Fibroblast of lung (primary cell): ENCODE measurements around the gene DDX49. TPM values are rescaled to one million over a fixed set of nuclear protein-coding genes. Genes with fewer than 3 reads are reported as not detected.

Experiments
- DNase-seq, 2 donors: peaks; one replicate each; pipeline versions ENCODE4 v3.0.0 to v3.0.0-alpha.2; 2010; ENCODE audit warnings: low read depth in 2 of 2
- H2AFZ ChIP-seq: 2 replicates; pipeline ENCODE4 v1.5.1; 2012; ENCODE audit warnings: low read length, control low read depth, inconsistent platforms
- H3K27ac ChIP-seq: 2 replicates; pipeline ENCODE4 v1.5.1; 2011; ENCODE audit warnings: low read length, control low read depth; ENCODE audit not compliant: insufficient read depth
- H3K27me3 ChIP-seq: 2 replicates; pipeline ENCODE4 v1.5.1; 2011; ENCODE audit warnings: mild to moderate bottlenecking, low read length; ENCODE audit not compliant: control insufficient read depth, insufficient read depth
- H3K36me3 ChIP-seq: 2 replicates; pipeline ENCODE4 v1.5.1; 2011; ENCODE audit warnings: low read length; ENCODE audit not compliant: control insufficient read depth, insufficient read depth
- H3K4me1 ChIP-seq: 2 replicates; pipeline ENCODE4 v1.5.1; 2011; ENCODE audit warnings: low read length; ENCODE audit not compliant: control insufficient read depth, insufficient read depth; ENCODE audit errors: extremely low read depth
- H3K4me2 ChIP-seq: 2 replicates; pipeline ENCODE4 v1.5.1; 2011; ENCODE audit warnings: low read length, control low read depth; ENCODE audit not compliant: insufficient read depth; ENCODE audit errors: extremely low read depth
- H3K4me3 ChIP-seq, 4 experiments: fragments of 200-600 bp in 1 of 4; sonication (generic) in 1 of 4; replicated peaks in 1 of 4; 2 replicates each; pipeline ENCODE4 v1.5.1; 2011 to 2016; ENCODE audit warnings: low read length in 4 of 4, low read depth in 3 of 4, mild to moderate bottlenecking in 3 of 4, control low read depth in 2 of 4, inconsistent platforms in 1 of 4, mixed read lengths in 1 of 4; ENCODE audit not compliant: insufficient read depth in 1 of 4; ENCODE audit errors: control extremely low read depth in 1 of 4
- H3K79me2 ChIP-seq: 2 replicates; pipeline ENCODE4 v1.5.1; 2012; ENCODE audit warnings: mild to moderate bottlenecking, low read length, inconsistent platforms; ENCODE audit not compliant: control insufficient read depth, insufficient read depth
- H3K9ac ChIP-seq: 2 replicates; pipeline ENCODE4 v1.5.1; 2011; ENCODE audit warnings: mild to moderate bottlenecking, low read length, control low read depth; ENCODE audit not compliant: insufficient read depth
- H3K9me3 ChIP-seq: 2 replicates; pipeline ENCODE4 v1.5.1; 2012; ENCODE audit warnings: low read depth, low read length; ENCODE audit not compliant: control insufficient read depth, insufficient read depth
- H4K20me1 ChIP-seq: 2 replicates; pipeline ENCODE4 v1.5.1; 2011; ENCODE audit warnings: low read length; ENCODE audit not compliant: control insufficient read depth, insufficient read depth; ENCODE audit errors: extremely low read depth
- EZH2 ChIP-seq: IDR thresholded peaks from 2 replicates; pipeline ENCODE4 v1.5.1; 2012; ENCODE audit warnings: low read length, control low read depth, mild to moderate bottlenecking; ENCODE audit errors: missing control alignments
- polyA plus RNA-seq, 2 donors: library from polyadenylated mRNA; depleted of rRNA in 1 of 2; stranded (reverse) in 1 of 2; unstranded in 1 of 2; fragments of >200 nt; gene quantifications; 2 replicates each; pipeline ENCODE4 v1.2.1, GENCODE V29; 2011 to 2012; ENCODE audit warnings: missing spikeins in 1 of 2
- total RNA-seq: library from RNA; depleted of rRNA; stranded (reverse); fragments of >200 nt; gene quantifications from 2 replicates; pipeline ENCODE4 v1.2.1, GENCODE V29; 2014
- TF ChIP-seq, protein P1 (sequence below), 2 donors: IDR thresholded peaks in 1 of 2; conservative IDR thresholded peaks in 1 of 2; 1 replicate in 1 of 2; 2 replicates in 1 of 2; pipeline ENCODE4 v1.5.1; 2011 to 2012; ENCODE audit warnings: low read length in 2 of 2, control low read depth in 1 of 2, inconsistent platforms in 1 of 2, low read depth in 1 of 2, mild to moderate bottlenecking in 1 of 2

DDX49 gene
- total and polyA plus RNA-seq, 2 donors (not counting 1 experiment from before 2014, with no cell fraction given) = 25.3 to 56.3 TPM

DNA sequence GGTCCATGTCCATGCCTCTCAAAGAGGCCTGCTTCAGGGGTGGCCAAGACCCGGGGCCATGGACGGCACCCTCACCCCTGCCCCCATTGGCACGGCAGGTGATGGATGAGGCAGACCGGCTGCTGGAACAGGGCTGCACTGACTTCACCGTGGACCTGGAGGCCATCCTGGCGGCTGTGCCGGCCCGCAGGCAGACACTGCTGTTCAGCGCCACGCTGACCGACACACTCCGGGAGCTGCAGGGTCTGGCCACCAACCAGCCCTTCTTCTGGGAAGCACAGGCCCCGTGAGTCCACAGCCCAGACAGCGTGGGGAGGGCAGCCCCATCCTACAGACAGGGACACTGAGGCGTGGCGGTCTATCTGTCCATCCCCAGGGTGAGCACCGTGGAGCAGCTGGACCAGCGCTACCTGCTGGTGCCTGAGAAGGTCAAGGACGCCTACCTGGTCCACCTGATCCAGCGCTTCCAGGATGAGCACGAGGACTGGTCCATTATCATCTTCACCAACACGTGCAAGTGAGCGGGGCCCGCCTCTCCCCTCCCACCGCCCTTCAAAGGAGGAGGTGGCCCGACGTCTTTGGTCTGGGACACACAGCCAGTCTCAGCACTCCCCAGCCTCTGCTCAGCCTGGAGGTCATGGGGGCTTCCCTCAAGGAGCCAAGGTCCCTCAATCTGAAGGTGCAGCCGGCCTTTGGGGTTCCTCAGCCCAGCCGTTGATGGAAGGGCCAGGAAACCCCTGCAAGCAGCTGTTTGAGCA, 2.9 kb downstream of the DDX49 start:
- Histone ChIP-seq H3K9ac (no peak overlapping the region), H3K79me2 (peaks cover 30% of the 10 kb centered on the region), H3K9me3 (no peaks in the 10 kb centered on the region), H4K20me1 (no peaks in the 10 kb centered on the region), H2AFZ (no peak overlapping the region), H3K27ac (no peak overlapping the region), H3K4me2 (no peak overlapping the region), H3K36me3 (peaks cover 20% of the 10 kb centered on the region), H3K27me3 (no peaks in the 10 kb centered on the region), H3K4me3 (no peak overlapping the region), H3K4me1 (peaks cover 4% of the 10 kb centered on the region)
- no peak for TF ChIP-seq EZH2
- TF ChIP-seq, protein P1, sequence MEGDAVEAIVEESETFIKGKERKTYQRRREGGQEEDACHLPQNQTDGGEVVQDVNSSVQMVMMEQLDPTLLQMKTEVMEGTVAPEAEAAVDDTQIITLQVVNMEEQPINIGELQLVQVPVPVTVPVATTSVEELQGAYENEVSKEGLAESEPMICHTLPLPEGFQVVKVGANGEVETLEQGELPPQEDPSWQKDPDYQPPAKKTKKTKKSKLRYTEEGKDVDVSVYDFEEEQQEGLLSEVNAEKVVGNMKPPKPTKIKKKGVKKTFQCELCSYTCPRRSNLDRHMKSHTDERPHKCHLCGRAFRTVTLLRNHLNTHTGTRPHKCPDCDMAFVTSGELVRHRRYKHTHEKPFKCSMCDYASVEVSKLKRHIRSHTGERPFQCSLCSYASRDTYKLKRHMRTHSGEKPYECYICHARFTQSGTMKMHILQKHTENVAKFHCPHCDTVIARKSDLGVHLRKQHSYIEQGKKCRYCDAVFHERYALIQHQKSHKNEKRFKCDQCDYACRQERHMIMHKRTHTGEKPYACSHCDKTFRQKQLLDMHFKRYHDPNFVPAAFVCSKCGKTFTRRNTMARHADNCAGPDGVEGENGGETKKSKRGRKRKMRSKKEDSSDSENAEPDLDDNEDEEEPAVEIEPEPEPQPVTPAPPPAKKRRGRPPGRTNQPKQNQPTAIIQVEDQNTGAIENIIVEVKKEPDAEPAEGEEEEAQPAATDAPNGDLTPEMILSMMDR (conservative IDR thresholded peaks at IDR 0.05 in 1 of 2, IDR thresholded peaks at IDR 0.05 in 1 of 2; ENCODE audit: low read depth in 1 of 2, low read length in 2 of 2) = no peak
- DNase-seq = no peak

DNA sequence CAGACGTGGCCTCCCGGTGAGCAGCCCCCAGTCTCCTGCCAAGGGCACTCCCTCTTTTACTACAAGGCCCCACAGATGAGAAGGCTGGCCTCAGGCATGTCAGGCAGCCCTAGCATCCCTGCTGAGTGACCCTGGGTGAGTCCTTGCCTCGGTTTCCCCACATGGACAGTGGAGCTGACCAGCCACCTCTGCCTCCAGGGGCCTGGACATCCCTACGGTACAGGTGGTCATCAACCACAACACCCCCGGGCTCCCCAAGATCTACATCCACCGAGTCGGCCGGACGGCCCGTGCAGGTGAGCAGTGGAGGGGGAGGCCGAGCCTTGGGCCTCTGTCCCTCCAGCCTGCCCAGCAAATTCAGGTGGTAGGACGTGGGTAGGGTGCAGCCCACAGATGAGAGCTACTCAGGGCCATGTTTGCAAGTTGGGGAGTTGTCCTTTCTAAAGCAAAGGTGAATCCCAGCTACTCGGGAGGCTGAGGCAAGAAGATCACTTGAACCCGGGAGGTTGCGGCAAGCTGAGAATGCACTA, 5.2 kb downstream of the DDX49 start:
- H3K9me3 ChIP-seq = no peaks in the 10 kb centered on the region
- no peak overlapping the region for H3K4me2 ChIP-seq
- no peak overlapping the region for H2AFZ ChIP-seq
- H3K36me3 ChIP-seq = peaks cover 32% of the 10 kb centered on the region
- no peak overlapping the region for H3K27ac ChIP-seq
- H3K4me3 ChIP-seq = no peak overlapping the region
- H3K9ac ChIP-seq = no peak overlapping the region
- no peak for TF ChIP-seq EZH2
- TF ChIP-seq, protein P1 (conservative IDR thresholded peaks at IDR 0.05 in 1 of 2, IDR thresholded peaks at IDR 0.05 in 1 of 2; ENCODE audit: low read depth in 1 of 2, low read length in 2 of 2) = no peak
- H3K79me2 ChIP-seq = peaks cover 13% of the 10 kb centered on the region
- H4K20me1 ChIP-seq = no peaks in the 10 kb centered on the region
- no peak for DNase-seq
- H3K4me1 ChIP-seq = peaks cover 4% of the 10 kb centered on the region
- no peaks in the 10 kb centered on the region for H3K27me3 ChIP-seq

DNA sequence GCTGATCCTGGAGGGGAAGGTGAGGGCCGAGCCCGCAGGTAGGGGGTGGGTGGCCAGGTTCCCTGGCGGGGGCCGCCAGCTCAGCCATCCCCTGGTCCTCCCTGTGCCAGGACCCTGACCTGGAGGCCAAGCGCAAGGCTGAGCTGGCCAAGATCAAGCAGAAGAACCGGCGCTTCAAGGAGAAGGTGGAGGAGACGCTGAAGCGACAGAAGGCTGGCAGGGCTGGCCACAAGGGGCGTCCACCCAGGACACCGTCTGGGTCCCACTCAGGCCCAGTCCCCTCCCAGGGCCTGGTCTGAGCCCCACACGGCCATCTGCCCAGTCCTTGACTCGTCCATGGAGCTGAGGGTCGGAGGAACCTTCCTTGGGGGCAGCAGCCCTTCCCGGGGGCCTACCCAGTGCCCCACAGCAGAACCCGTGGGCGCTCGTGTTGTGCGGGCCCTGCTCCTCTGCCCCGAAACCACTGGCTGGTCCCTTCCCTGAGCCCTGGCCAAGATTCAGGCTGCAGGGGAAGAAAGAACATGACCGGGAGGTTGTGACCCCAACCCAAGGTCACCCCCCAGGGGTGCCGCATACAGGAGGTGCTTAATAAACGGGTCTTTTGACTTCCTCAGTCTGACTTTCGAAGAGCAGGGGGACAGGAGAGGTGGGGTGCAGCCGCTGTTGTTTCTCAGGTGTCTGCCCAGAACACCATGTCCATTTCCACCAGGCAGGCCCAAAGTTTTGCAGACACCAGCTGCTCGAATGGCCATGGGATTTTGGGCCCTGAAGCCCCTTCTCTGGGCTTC, 8.7 kb downstream of the DDX49 start:
- Histone ChIP-seq H3K4me1 (no peaks in the 10 kb centered on the region), H4K20me1 (no peaks in the 10 kb centered on the region), H3K9me3 (no peaks in the 10 kb centered on the region), H3K27me3 (no peaks in the 10 kb centered on the region), H3K27ac (no peak overlapping the region), H3K36me3 (peaks cover 35% of the 10 kb centered on the region), H2AFZ (no peak overlapping the region), H3K79me2 (no peaks in the 10 kb centered on the region), H3K9ac (no peak overlapping the region), H3K4me3 (no peak overlapping the region), H3K4me2 (no peak overlapping the region)
- no peak for DNase-seq
- no peak for TF ChIP-seq EZH2
- TF ChIP-seq, protein P1 (conservative IDR thresholded peaks at IDR 0.05 in 1 of 2, IDR thresholded peaks at IDR 0.05 in 1 of 2; ENCODE audit: low read depth in 1 of 2, low read length in 2 of 2) = no peak
